WERI-Rb-1 (cell line): ENCODE data around the gene GID8.
A peak's percentile ranks its signal among the peaks of the same experiment; 100 is the strongest.

Experiments used
- DNase-seq: peaks from one replicate; pipeline ENCODE4 v3.0.0-alpha.2; 2020
- H3K27ac ChIP-seq: fragments of 250-450 bp; sonication (Bioruptor Pico); 2 replicates; pipeline ENCODE4 v1.5.1; 2020; ENCODE audit warnings: mild to moderate bottlenecking, moderate library complexity
- H3K27me3 ChIP-seq: fragments of 250-450 bp; sonication (Bioruptor Pico); 2 replicates; pipeline ENCODE4 v1.5.1; 2021; ENCODE audit warnings: mild to moderate bottlenecking, low read depth, moderate library complexity; ENCODE audit not compliant: insufficient read depth, severe bottlenecking
- H3K36me3 ChIP-seq: fragments of 250-450 bp; sonication (Bioruptor Pico); 2 replicates; pipeline ENCODE4 v1.5.1; 2020; ENCODE audit warnings: mild to moderate bottlenecking, moderate library complexity
- H3K4me3 ChIP-seq: 2 replicates; pipeline ENCODE4 v1.5.1; 2011; ENCODE audit warnings: low read depth, mild to moderate bottlenecking, control low read depth, low read length
- H3K9me3 ChIP-seq: fragments of 250-450 bp; sonication (Bioruptor Pico); 2 replicates; pipeline ENCODE4 v1.5.1; 2021; ENCODE audit warnings: mild to moderate bottlenecking, moderate library complexity; ENCODE audit not compliant: severe bottlenecking
- CTCF ChIP-seq: IDR thresholded peaks from 2 replicates; pipeline ENCODE4 v1.5.1; 2011; ENCODE audit warnings: low read depth, mild to moderate bottlenecking, control low read depth, inconsistent platforms, low read length

The GID8 gene

GRCh38 chr20:62906209-62906608, 31.7 kb upstream of the GID8 start:
- no peak for TF ChIP-seq CTCF
- Histone ChIP-seq H3K27ac (no peak overlapping the region), H3K9me3 (no peaks in the 10 kb centered on the region), H3K27me3 (no peaks in the 10 kb centered on the region), H3K4me3 (no peak overlapping the region), H3K36me3 (peaks cover 99% of the 10 kb centered on the region)
- no peak for DNase-seq

GRCh38 chr20:62906647-62907375, 31.1 kb upstream of the GID8 start:
- Histone ChIP-seq H3K36me3 (peaks cover 100% of the 10 kb centered on the region), H3K27ac (no peak overlapping the region), H3K4me3 (no peak overlapping the region), H3K9me3 (no peaks in the 10 kb centered on the region), H3K27me3 (no peaks in the 10 kb centered on the region)
- DNase-seq, result no peak
- TF ChIP-seq CTCF, result no peak

DNA sequence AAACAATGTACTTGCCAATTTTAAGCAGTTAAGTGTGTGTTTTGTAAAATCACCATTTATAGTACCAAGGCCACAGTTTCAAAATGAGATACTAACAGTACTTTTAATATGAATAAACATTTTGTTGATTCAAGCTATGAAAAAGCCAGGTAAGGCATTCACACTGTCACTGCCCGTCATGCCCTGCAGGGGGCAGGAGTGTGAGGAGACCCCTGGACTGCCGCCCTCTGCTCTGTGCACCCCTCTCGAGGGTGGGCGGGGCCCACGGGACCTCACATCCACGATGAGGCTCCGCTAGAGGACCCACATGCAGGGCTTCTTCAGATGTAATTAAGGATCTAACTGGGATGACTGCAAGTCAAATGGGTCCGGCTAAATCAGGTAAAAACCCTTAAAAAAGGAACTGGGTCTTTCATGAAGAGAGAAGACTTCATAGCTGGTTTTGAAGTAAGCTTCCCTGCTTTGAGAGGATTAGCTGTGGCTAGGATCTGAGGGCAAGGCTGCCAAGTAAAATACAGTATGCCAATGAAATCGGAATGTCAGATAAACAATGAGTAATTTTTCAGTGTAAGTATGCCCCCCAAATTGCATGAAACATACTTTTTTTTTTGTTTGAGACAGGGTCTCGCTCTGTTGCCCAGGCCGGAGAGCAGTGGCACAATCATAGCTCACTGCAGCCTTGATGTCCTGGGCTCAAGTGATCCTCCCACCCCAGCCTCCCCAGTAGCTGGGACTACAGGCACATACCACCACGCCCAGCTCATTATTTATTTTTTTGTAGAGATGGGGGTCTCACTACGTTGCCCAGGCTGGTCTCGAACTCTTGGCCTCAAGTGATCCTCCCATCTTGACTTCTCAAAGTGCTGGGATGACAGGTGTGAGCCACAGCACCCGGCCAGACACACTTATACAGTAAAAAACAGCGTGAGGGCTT, 30.3 kb upstream of the GID8 start:
- Histone ChIP-seq H3K9me3 (no peaks in the 10 kb centered on the region), H3K27ac (no peak overlapping the region), H3K27me3 (no peaks in the 10 kb centered on the region), H3K36me3 (peaks cover 100% of the 10 kb centered on the region), H3K4me3 (no peak overlapping the region)
- peak; percentile 74 for TF ChIP-seq CTCF
- DNase-seq, result peak; percentile 50

GRCh38 chr20:62908971-62909791, 28.8 kb upstream of the GID8 start:
- H3K9me3 ChIP-seq, result no peaks in the 10 kb centered on the region
- peaks cover 100% of the 10 kb centered on the region for H3K36me3 ChIP-seq
- TF ChIP-seq CTCF, result no peak
- DNase-seq, result no peak
- no peak overlapping the region for H3K27ac ChIP-seq
- H3K27me3 ChIP-seq, result no peaks in the 10 kb centered on the region
- H3K4me3 ChIP-seq, result no peak overlapping the region

GRCh38 chr20:62910217-62910766, 27.7 kb upstream of the GID8 start:
- Histone ChIP-seq H3K27me3 (no peaks in the 10 kb centered on the region), H3K4me3 (no peak overlapping the region), H3K27ac (no peak overlapping the region), H3K9me3 (no peaks in the 10 kb centered on the region), H3K36me3 (peaks cover 89% of the 10 kb centered on the region)
- no peak for TF ChIP-seq CTCF
- no peak for DNase-seq
